HepG2 (cell line): ENCODE data around the gene TMEM11. TPM values are rescaled to one million over a fixed set of nuclear protein-coding genes. Genes with fewer than 3 reads are reported as not detected.

Source experiments
- ATAC-seq: fragments of 200-7000 bp; cut with Tn5 transposase; 3 replicates; pipeline ENCODE4 v1.9.1; 2020; ENCODE audit warnings: mild to moderate bottlenecking, moderate library complexity
- BruUV-seq: library from RNA; stranded (reverse); fragments of 400-500 nt; replicated peaks from 2 replicates; lab custom pipeline; 2021; lab: Mats Ljungman, UMichigan
- CTCF ChIA-PET: fragments of 300-600 bp; formaldehyde crosslinking; extraction: SDS; loops from one replicate; lab custom pipeline; 2021; ENCODE audit warnings: low total read pairs, inconsistent platforms, low intra/inter-chr PET ratio; lab: Yijun Ruan, JAX
- POLR2A ChIA-PET: fragments of 350-600 bp; sonication (Branson Sonifier 250); formaldehyde crosslinking; loops from one replicate; lab custom pipeline; 2020; ENCODE audit warnings: antibody characterized with exemption, inconsistent platforms; lab: Yijun Ruan, JAX
- DNase-seq: peaks from one replicate; pipeline ENCODE4 v3.0.0-alpha.2; 2015; ENCODE audit warnings: low spot score
- FAIRE-seq: peaks from 3 replicates; lab custom pipeline; 2011; peaks lifted over from hg19 to GRCh38; lab: Jason Lieb, UNC
- H2AFZ ChIP-seq: one replicate; pipeline ENCODE4 v1.6.1; 2011; ENCODE audit warnings: low read length, inconsistent platforms
- H3K27ac ChIP-seq: fragments of 300-600 bp; 3 replicates; pipeline ENCODE4 v1.8.0; 2011; ENCODE audit warnings: mixed run types, mild to moderate bottlenecking, mixed read lengths, low read length, inconsistent platforms; ENCODE audit not compliant: insufficient read depth; ENCODE audit errors: extremely low read length
- H3K27me3 ChIP-seq, 2 experiments: fragments of 200-600 bp in 1 of 2; 2 replicates in 1 of 2; 3 replicates in 1 of 2; pipeline versions ENCODE4 v1.6.0 to v1.8.0; 2011; ENCODE audit warnings: low read length in 2 of 2, mild to moderate bottlenecking in 2 of 2, moderate library complexity in 2 of 2, inconsistent platforms in 1 of 2; ENCODE audit not compliant: insufficient read depth in 2 of 2, control insufficient read depth in 1 of 2
- H3K36me3 ChIP-seq, 2 experiments: fragments of 200-600 bp in 1 of 2; replicated peaks in 1 of 2; 2 replicates in 1 of 2; 3 replicates in 1 of 2; pipeline versions ENCODE4 v1.5.1 to v1.8.0; 2011; ENCODE audit warnings: low read length in 2 of 2, inconsistent platforms in 1 of 2; ENCODE audit not compliant: insufficient read depth in 2 of 2, control insufficient read depth in 1 of 2
- H3K4me1 ChIP-seq: 2 replicates; pipeline ENCODE4 v1.5.1; 2012; ENCODE audit warnings: low read length, inconsistent platforms; ENCODE audit not compliant: insufficient read depth
- H3K4me2 ChIP-seq: 2 replicates; pipeline ENCODE4 v1.6.0; 2011; ENCODE audit warnings: low read depth, low read length, inconsistent platforms
- H3K4me3 ChIP-seq, 3 experiments: fragments of 200-600 bp in 1 of 3; sonication (generic), shearing (Covaris generic) in 1 of 3; replicated peaks in 1 of 3; 2 replicates each; pipeline ENCODE4 v1.5.1; 2011 to 2016; ENCODE audit warnings: low read length in 3 of 3, inconsistent platforms in 2 of 3, low read depth in 2 of 3, mild to moderate bottlenecking in 2 of 3, control low read depth in 1 of 3, mixed read lengths in 1 of 3; ENCODE audit not compliant: insufficient read depth in 1 of 3
- H3K79me2 ChIP-seq: one replicate; pipeline ENCODE4 v1.6.1; 2011; ENCODE audit warnings: low read length, inconsistent platforms; ENCODE audit not compliant: insufficient read depth
- H3K9ac ChIP-seq: 2 replicates; pipeline ENCODE4 v1.6.0; 2011; ENCODE audit warnings: mild to moderate bottlenecking, low read depth, low read length, inconsistent platforms; ENCODE audit not compliant: insufficient read depth
- H3K9me3 ChIP-seq: 2 replicates; pipeline ENCODE4 v1.5.1; 2012; ENCODE audit warnings: mild to moderate bottlenecking, low read length
- H4K20me1 ChIP-seq: 2 replicates; pipeline ENCODE4 v1.6.0; 2011; ENCODE audit warnings: inconsistent platforms, mild to moderate bottlenecking, low read length, moderate library complexity; ENCODE audit not compliant: insufficient read depth
- ATF6 ChIP-seq: sonication (generic); formaldehyde crosslinking; conservative IDR thresholded peaks from 2 replicates; pipeline ENCODE4 v1.4.0; 2020; ENCODE audit warnings: missing genetic modification reagents
- FOXK1 ChIP-seq: sonication (generic); formaldehyde crosslinking; IDR thresholded peaks from 2 replicates; pipeline ENCODE4 v1.4.0; 2020; ENCODE audit warnings: low read depth, missing genetic modification reagents, borderline replicate concordance
- GATAD1 ChIP-seq: IDR thresholded peaks from 2 replicates; pipeline ENCODE4 v1.6.1; 2016; ENCODE audit warnings: missing genetic modification reagents, missing compliant biosample characterization
- PRDM10 ChIP-seq: sonication (generic); formaldehyde crosslinking; IDR thresholded peaks from 2 replicates; pipeline ENCODE4 v1.4.0; 2020; ENCODE audit warnings: low read depth, missing genetic modification reagents
- SMAD1 ChIP-seq: sonication (generic); formaldehyde crosslinking; IDR thresholded peaks from 2 replicates; pipeline ENCODE4 v1.4.0; 2020; ENCODE audit warnings: missing genetic modification reagents, low read depth, mild to moderate bottlenecking, borderline replicate concordance
- YY1 ChIP-seq: IDR thresholded peaks from 2 replicates; pipeline ENCODE4 v1.6.1; 2011; ENCODE audit warnings: low read length, low read depth, moderate library complexity, mild to moderate bottlenecking; ENCODE audit not compliant: insufficient read depth, insufficient replicate concordance
- ZFP82 ChIP-seq: sonication (generic); formaldehyde crosslinking; IDR thresholded peaks from 2 replicates; pipeline ENCODE4 v1.5.1; 2020; ENCODE audit warnings: mild to moderate bottlenecking, missing genetic modification reagents, borderline replicate concordance
- ZNF276 ChIP-seq: sonication (generic); formaldehyde crosslinking; IDR thresholded peaks from 2 replicates; pipeline ENCODE4 v1.4.0; 2020; ENCODE audit warnings: mild to moderate bottlenecking, low read depth, missing genetic modification reagents
- ZNF570 ChIP-seq: sonication (generic); formaldehyde crosslinking; IDR thresholded peaks from 2 replicates; pipeline ENCODE4 v1.4.0; 2020; ENCODE audit warnings: mild to moderate bottlenecking, missing genetic modification reagents, borderline replicate concordance
- ZNF670 ChIP-seq: sonication (generic); formaldehyde crosslinking; IDR thresholded peaks from 2 replicates; pipeline ENCODE4 v1.8.0; 2022; ENCODE audit warnings: mild to moderate bottlenecking, missing genetic modification reagents, borderline replicate concordance
- ZNF780A ChIP-seq: sonication (generic); formaldehyde crosslinking; IDR thresholded peaks from 2 replicates; pipeline ENCODE4 v1.8.0; 2022; ENCODE audit warnings: mild to moderate bottlenecking, missing genetic modification reagents, moderate library complexity
- WGBS: methylation state at CpG from one replicate; pipeline ENCODE4 v1.1.6; 2017; ENCODE audit warnings: low lambda C conversion rate; 5-methylcytosine and 5-hydroxymethylcytosine counted together
- in situ Hi-C: cut with HindIII; loops from 2 replicates; pipeline ENCODE4 v1.10.0; 2017; ENCODE audit warnings: low pct_unique_long_range_greater_than_20kb; ENCODE audit not compliant: extremely low pct_ligation_motif_present
- intact Hi-C: fragments of 100-400 bp; cut with micrococcal nuclease; formaldehyde crosslinking; loops from one replicate; pipeline ENCODE4 v1.10.0; 2022; ENCODE audit not compliant: unreplicated experiment
- polyA plus RNA-seq, 8 experiments: library from polyadenylated mRNA; depleted of rRNA in 3 of 8; stranded (reverse) in 7 of 8; unstranded in 1 of 8; fragments of >200 nt; fragmentation: Illumina TruSeq in 4 of 8; extraction: Trizol in 4 of 8; gene quantifications; 2 replicates each; pipeline versions ENCODE4 v1.2.1 to v1.2.3, GENCODE V29; 2011 to 2016; ENCODE audit warnings: low read depth in 4 of 8, missing spikeins in 1 of 8, mixed read lengths in 1 of 8; ENCODE audit not compliant: insufficient read depth in 1 of 8
- total RNA-seq, 5 experiments: library from RNA; depleted of rRNA; stranded (reverse); fragments of >200 nt; fragmentation: Illumina TruSeq; extraction: Trizol; gene quantifications; 2 replicates each; pipeline ENCODE4 v1.2.3, GENCODE V29; 2016; ENCODE audit warnings: low read depth in 1 of 5

The TMEM11 gene
- total and polyA plus RNA-seq, 2 of the 13 experiments (the other 11 are each of a cell fraction or from before 2014, with no cell fraction given): 18.7 to 35.0 TPM

GRCh38 chr17:21223086-21223485 is 9.1 kb upstream of the TMEM11 start:
- no TSS peak for BruUV-seq
- CTCF ChIA-PET: no interaction called here
- H4K20me1 ChIP-seq: no peaks in the 10 kb centered on the region
- no peaks in the 10 kb centered on the region for H3K27me3 ChIP-seq
- H3K4me2 ChIP-seq: no peak overlapping the region
- TF ChIP-seq ZFP82 (CRISPR knock-in tag): no peak
- no peak for TF ChIP-seq ZNF670
- no peak for TF ChIP-seq FOXK1 (CRISPR knock-in tag)
- no peak for TF ChIP-seq ZNF276
- no peak for TF ChIP-seq PRDM10 (CRISPR knock-in tag)
- no peak for TF ChIP-seq YY1
- no peak for TF ChIP-seq SMAD1 (CRISPR knock-in tag)
- TF ChIP-seq ATF6 (CRISPR knock-in tag): no peak
- TF ChIP-seq ZNF780A (CRISPR knock-in tag): no peak
- no peak for TF ChIP-seq GATAD1
- no peak for TF ChIP-seq ZNF570 (CRISPR knock-in tag)
- TF ChIP-seq, all 625 proteins: peak for 0
- Histone ChIP-seq H3K9ac (no peak overlapping the region), H2AFZ (no peak overlapping the region), H3K9me3 (no peaks in the 10 kb centered on the region), H3K4me3 (no peak overlapping the region), H3K36me3 (peaks cover 2 to 15% of the 10 kb centered on the region in 2 experiments; a peak in 4 of 5 replicates), H3K27ac (no peak overlapping the region), H3K79me2 (peaks cover 2% of the 10 kb centered on the region), H3K4me1 (peaks cover 15% of the 10 kb centered on the region)
- intact Hi-C loops (no loop called here), in situ Hi-C loops (no loop called here)
- FAIRE-seq: no peak
- POLR2A ChIA-PET: no interaction called here
- ATAC-seq: no peak
- 95% methylated on average over 6 of the region's 6 CpGs for WGBS
- DNase-seq: no peak
